D721Med (cell line): Measurements from ENCODE around the gene GUCY1A1.

Experiments
- DNase-seq: peaks from one replicate; pipeline ENCODE4 v3.0.0; 2011; ENCODE audit warnings: low spot score; ENCODE audit not compliant: insufficient read length
- FAIRE-seq: peaks from 2 replicates; lab custom pipeline; 2011; peaks lifted over from hg19 to GRCh38; lab: Jason Lieb, UNC
- TF ChIP-seq, protein P1 (sequence below): IDR thresholded peaks from 2 replicates; pipeline ENCODE4 v1.5.1; 2012; ENCODE audit warnings: mild to moderate bottlenecking, control low read depth; ENCODE audit not compliant: insufficient read depth; ENCODE audit errors: missing control alignments

Gene GUCY1A1

DNA sequence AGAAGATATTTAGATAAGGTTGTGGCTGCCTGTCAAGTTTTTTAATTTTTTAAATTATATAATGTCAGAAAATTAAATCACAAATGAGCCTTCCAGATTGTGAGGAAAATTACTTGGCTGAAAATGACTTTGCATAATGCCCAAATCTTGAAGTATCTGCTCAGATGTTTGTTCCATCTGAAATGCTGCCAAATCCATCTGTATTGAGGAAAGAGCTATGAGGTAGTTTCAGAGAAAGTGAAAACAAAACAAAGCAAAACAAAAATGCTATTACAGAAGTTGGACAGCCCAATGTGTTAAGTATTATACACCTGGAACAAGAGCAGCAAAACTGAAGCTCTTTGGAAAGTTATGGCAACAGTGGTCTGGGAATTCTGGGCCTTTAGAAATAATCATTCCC lies 68.8 kb downstream of the GUCY1A1 start:
- no peak for FAIRE-seq
- TF ChIP-seq, protein P1, sequence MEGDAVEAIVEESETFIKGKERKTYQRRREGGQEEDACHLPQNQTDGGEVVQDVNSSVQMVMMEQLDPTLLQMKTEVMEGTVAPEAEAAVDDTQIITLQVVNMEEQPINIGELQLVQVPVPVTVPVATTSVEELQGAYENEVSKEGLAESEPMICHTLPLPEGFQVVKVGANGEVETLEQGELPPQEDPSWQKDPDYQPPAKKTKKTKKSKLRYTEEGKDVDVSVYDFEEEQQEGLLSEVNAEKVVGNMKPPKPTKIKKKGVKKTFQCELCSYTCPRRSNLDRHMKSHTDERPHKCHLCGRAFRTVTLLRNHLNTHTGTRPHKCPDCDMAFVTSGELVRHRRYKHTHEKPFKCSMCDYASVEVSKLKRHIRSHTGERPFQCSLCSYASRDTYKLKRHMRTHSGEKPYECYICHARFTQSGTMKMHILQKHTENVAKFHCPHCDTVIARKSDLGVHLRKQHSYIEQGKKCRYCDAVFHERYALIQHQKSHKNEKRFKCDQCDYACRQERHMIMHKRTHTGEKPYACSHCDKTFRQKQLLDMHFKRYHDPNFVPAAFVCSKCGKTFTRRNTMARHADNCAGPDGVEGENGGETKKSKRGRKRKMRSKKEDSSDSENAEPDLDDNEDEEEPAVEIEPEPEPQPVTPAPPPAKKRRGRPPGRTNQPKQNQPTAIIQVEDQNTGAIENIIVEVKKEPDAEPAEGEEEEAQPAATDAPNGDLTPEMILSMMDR, result no peak
- no peak for DNase-seq

DNA sequence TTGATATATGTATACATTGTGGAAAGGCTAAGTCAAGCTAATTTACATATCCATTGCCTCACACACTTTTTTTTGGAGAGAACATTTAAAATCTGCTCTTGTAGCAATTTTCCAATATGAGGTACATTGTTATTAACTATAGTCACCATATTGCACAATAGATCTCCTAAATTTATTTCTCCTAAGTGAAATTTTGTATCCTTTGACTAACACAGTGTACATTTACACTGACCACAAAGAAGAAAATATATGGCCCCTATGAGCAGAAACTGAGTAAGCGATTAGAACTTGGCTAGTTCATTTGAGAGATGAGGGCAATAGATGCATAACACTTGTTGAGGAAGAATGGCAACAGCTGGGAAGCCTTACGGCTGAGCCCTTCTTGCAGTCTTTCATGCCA lies 71.9 kb downstream of the GUCY1A1 start:
- no peak for FAIRE-seq

DNA sequence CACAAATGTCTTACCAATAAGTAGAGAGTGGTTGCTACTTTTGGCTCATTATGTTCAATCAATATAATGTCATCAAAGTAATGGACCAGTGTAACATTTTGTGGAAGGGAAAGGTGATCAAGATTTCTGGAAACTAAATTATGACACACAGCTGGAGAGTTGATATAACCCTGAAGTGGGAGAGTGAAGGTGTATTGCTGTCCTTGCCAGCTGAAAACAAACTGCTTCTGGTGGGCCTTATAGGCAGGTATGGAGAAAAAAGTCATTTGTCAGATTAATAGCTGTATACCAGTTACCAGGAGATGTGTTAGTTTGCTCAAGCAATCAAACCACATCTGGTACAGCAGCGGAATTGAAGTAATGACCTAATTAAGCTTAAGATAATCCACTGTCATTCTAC lies 74.9 kb downstream of the GUCY1A1 start:
- TF ChIP-seq, protein P1, result no peak
- no peak for FAIRE-seq
- DNase-seq, result no peak

More for the DNA sequence above, 71.9 kb downstream of the GUCY1A1 start:
- TF ChIP-seq, protein P1, result no peak
- no peak for DNase-seq

DNA sequence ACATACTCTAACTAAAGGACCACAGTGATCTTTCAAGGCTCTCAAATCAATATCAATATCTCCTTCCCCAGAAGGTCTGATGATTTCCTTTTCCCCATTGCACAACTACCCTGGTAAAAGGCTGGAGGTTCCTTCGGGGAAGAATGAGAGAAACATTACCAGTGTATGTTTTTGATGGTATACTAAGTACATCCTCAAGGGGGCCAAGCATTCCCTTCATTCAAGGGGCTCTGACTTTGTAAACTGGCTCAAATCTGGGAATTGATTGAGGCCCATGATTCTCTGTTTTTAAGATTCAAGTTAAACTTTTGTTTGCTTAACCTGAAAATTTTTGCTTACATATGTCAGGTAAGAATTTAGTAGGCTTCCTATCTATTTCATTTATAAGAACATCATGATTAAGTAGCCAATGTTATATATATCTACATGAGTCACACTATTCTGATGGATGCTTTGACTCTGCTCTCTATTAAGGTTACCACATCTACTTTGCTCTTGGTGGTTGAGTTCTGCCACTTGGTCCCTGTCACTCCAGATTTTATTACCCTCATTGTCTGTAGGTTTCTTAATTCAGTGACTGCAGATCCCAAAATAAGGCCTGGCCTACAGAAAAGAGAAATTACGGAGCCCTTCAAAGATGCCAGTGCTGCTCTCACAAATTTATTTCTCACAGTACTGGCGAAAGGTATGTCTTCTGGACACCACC lies 75.8 kb downstream of the GUCY1A1 start:
- FAIRE-seq, result no peak
- TF ChIP-seq, protein P1, result no peak
- no peak for DNase-seq

DNA sequence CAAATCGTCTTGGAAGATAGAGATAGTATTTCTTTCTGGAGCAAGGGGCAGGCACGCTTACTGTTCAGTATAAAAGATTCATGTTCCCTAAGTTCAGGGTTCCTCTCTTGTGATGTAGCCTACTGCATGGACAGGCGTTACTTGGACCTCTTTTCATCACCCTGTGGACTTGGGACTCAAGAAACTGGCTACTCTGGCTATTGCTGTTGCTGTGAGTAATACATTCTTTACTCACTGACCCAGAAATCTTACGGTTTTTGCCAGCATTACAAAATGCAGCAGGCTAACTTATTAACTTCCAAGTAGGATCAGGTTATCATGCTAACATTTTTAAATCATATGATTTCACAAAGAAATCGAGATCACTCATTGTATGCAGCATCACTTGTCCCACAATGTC lies 79.3 kb downstream of the GUCY1A1 start:
- FAIRE-seq (no peak), DNase-seq (no peak)
- TF ChIP-seq, protein P1, result no peak

DNA sequence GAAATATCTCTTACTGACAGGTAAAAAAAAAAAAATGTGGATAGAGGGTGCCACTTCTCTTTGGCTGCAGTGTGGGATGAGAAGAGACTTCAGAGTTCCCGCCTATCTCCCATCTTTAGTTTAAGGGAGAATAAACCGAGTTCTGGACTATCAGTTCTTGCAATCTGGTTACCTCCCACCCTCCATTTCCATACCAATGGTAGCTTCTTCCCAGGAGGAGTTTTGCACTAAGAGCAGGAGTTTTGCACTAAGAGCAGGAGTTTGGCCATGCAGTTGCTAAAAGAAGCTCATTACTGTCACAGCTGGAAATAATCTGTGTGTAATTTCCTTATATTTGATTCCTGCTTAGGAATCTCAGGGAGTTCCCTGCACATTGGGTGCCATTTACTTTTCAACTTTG lies 81.4 kb downstream of the GUCY1A1 start:
- TF ChIP-seq, protein P1, result no peak
- FAIRE-seq (no peak), DNase-seq (no peak)

DNA sequence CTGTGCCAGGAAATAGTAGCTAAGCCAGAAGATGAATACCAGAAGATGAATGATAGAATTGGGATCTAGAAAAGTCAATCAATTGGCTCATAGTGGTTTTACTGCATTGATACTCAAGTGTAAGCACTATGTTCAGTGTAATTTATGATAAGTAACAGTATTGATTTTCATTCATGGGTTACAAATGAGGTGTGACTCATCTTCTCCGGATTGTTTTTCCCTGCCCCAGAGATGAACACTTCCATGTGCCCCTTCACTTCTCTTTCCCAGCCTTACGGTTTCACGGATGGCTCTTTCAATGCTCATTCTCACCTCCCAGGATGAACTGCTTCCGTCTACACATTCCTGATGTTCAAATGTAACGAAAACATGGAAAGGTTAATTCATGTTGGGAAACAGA lies 82.4 kb downstream of the GUCY1A1 start:
- FAIRE-seq (no peak), DNase-seq (no peak)
- TF ChIP-seq, protein P1, result no peak
